ENCODE measurements around the gene ACOT7. TPM values are rescaled to one million over a fixed set of nuclear protein-coding genes. Genes with fewer than 3 reads are reported as not detected.

Gene ACOT7
- total and polyA plus RNA-seq, 2 donors from 2014 or later, result 23.0 to 135 TPM

DNA sequence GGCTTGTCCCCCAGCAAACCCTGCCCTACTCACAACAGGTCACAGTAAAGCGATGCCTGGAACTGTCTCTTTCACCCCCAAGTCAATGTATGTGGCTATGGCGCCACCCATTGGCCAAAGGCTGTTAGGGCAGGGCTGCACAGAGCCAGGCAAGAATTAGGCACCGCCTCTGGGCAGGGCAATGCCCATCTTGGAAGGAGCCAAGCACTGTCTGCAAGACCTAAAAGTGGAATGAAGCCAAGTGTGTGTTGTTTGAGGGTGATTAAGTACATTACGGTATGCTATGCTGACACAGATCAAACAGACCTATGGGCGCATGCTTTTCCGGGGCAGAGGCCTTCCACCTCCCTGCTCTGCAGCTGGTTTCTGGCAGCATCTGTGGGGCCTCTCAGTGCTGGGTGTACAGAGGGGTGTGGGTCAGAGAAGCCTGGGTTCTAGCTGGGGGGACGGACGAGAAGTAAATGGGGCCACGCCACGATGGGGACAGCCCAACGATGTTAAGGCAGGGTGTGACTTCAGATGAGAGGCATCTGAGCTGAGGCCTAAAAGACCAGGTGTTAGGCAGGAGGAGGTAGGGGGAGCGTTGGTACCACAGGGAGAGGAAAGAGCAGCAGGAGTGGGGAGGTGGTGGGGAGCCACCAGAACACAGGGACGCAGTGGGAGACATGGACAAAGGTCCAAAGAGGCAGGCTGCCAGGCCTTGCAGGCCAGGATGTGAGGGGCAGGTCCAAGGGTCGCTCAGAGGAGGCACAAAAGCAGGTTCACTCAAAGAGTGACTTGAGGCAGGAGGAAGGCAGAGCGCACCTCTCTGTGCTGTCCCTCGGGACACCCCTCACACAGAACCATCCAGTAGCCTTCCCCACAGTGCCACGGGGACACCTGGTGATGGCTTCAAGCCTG, 49.8 kb downstream of the ACOT7 start:
- DNase-seq (peak in 4 of 5 donors; percentile 75 to 89 (median 84)), FAIRE-seq (no peak)
- TF ChIP-seq, protein P1, sequence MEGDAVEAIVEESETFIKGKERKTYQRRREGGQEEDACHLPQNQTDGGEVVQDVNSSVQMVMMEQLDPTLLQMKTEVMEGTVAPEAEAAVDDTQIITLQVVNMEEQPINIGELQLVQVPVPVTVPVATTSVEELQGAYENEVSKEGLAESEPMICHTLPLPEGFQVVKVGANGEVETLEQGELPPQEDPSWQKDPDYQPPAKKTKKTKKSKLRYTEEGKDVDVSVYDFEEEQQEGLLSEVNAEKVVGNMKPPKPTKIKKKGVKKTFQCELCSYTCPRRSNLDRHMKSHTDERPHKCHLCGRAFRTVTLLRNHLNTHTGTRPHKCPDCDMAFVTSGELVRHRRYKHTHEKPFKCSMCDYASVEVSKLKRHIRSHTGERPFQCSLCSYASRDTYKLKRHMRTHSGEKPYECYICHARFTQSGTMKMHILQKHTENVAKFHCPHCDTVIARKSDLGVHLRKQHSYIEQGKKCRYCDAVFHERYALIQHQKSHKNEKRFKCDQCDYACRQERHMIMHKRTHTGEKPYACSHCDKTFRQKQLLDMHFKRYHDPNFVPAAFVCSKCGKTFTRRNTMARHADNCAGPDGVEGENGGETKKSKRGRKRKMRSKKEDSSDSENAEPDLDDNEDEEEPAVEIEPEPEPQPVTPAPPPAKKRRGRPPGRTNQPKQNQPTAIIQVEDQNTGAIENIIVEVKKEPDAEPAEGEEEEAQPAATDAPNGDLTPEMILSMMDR (IDR thresholded peaks at IDR 0.05; ENCODE audit: borderline replicate concordance, extremely low read depth, insufficient read depth), result peak; percentile 83
- intact Hi-C loops (cut with DNase I), result loop anchor here (10.0 kb wide), 1 partner anchor 89 kb away; no protein-coding TSS in a partner anchor
- Histone ChIP-seq H3K27ac (ENCODE audit: low read depth in 2 of 2, low read length in 2 of 2) (no peak overlapping the region), H3K4me1 (ENCODE audit: control insufficient read depth in 2 of 3, insufficient read depth in 2 of 3, low read depth in 1 of 3, low read length in 3 of 3) (peaks cover 0 to 3% (median 0%) of the 10 kb centered on the region in 3 donors), H3K27me3 (ENCODE audit: control insufficient read depth, insufficient read depth, low read length) (no peaks in the 10 kb centered on the region), H3K9me3 (ENCODE audit: control insufficient read depth in 2 of 3, insufficient read depth in 1 of 3, low read length in 3 of 3) (no peaks in the 10 kb centered on the region), H3K9ac (ENCODE audit: low read length in 3 of 3) (no peak overlapping the region), H3K36me3 (ENCODE audit: control insufficient read depth in 2 of 3, insufficient read depth in 3 of 3, low read length in 3 of 3) (no peaks in the 10 kb centered on the region), H3K4me3 (ENCODE audit: low read length in 3 of 3) (no peak overlapping the region)

DNA sequence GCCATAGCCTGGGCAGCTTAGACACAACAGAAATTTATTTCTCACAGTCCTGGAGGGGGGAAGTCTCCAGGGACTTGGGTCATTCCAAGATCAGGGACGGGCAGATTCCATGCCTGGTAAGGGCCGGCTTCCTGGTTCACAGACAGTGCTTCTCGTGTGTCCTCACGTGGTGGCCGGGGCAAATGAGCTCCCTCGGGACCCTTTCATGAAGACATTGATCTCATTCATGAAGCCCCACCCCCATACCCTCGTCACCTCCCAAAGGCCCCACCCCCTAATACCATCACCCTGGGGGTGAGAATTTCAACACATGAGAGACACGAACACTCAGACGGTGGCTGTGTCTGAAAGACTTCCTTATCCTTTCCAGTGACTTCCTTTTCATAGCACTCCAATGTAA, 51.5 kb downstream of the ACOT7 start:
- peak in 1 of 5 donors; percentile 87 for DNase-seq
- H3K27me3 ChIP-seq (ENCODE audit: control insufficient read depth, insufficient read depth, low read length), result no peaks in the 10 kb centered on the region
- no peak overlapping the region for H3K4me3 ChIP-seq (ENCODE audit: low read length in 3 of 3)
- no peak overlapping the region for H3K9ac ChIP-seq (ENCODE audit: low read length in 3 of 3)
- intact Hi-C loops (cut with DNase I), result loop anchor here (10.0 kb wide), 1 partner anchor 87 kb away; no protein-coding TSS in a partner anchor
- H3K36me3 ChIP-seq (ENCODE audit: control insufficient read depth in 2 of 3, insufficient read depth in 3 of 3, low read length in 3 of 3), result no peaks in the 10 kb centered on the region
- no peak overlapping the region for H3K27ac ChIP-seq (ENCODE audit: low read depth in 2 of 2, low read length in 2 of 2)
- FAIRE-seq, result no peak
- H3K4me1 ChIP-seq (ENCODE audit: control insufficient read depth in 2 of 3, insufficient read depth in 2 of 3, low read depth in 1 of 3, low read length in 3 of 3), result no peaks in the 10 kb centered on the region
- H3K9me3 ChIP-seq (ENCODE audit: control insufficient read depth in 2 of 3, insufficient read depth in 1 of 3, low read length in 3 of 3), result no peaks in the 10 kb centered on the region
- TF ChIP-seq, protein P1 (IDR thresholded peaks at IDR 0.05; ENCODE audit: borderline replicate concordance, extremely low read depth, insufficient read depth), result no peak

DNA sequence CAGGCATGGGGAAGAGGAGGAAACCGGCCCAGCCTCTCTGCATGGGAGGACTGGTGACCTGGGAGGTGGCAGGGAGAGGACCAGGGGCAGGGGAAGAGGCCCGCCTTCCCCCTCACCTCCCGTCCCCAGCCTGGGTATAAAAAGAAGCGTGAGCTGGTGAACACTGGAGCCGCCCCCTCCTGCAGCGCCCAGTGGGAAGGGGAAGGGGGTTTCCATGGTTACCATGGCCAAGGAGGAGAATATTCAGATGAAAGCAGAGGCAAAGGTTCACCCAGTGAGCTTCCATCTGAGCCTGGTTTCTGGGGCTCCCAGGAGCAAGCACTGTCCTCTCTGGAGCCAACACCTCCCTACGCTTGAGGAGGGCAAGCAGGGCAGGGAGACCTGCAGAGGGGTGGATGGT, 54.9 kb downstream of the ACOT7 start:
- no peaks in the 10 kb centered on the region for H3K27me3 ChIP-seq (ENCODE audit: control insufficient read depth, insufficient read depth, low read length)
- TF ChIP-seq, protein P1 (IDR thresholded peaks at IDR 0.05; ENCODE audit: borderline replicate concordance, extremely low read depth, insufficient read depth), result no peak
- H3K4me3 ChIP-seq (ENCODE audit: low read length in 3 of 3), result no peak overlapping the region
- no peaks in the 10 kb centered on the region for H3K36me3 ChIP-seq (ENCODE audit: control insufficient read depth in 2 of 3, insufficient read depth in 3 of 3, low read length in 3 of 3)
- FAIRE-seq (no peak), DNase-seq (peak in 3 of 5 donors; percentile 40 to 49 (median 41))
- H3K27ac ChIP-seq (ENCODE audit: low read depth in 2 of 2, low read length in 2 of 2), result no peak overlapping the region
- intact Hi-C loops (cut with DNase I), result no loop called here
- no peak overlapping the region for H3K9ac ChIP-seq (ENCODE audit: low read length in 3 of 3)
- no peaks in the 10 kb centered on the region for H3K9me3 ChIP-seq (ENCODE audit: control insufficient read depth in 2 of 3, insufficient read depth in 1 of 3, low read length in 3 of 3)
- H3K4me1 ChIP-seq (ENCODE audit: control insufficient read depth in 2 of 3, insufficient read depth in 2 of 3, low read depth in 1 of 3, low read length in 3 of 3), result no peaks in the 10 kb centered on the region

All from kidney (tissue), 14 donors.